GM13976 (cell line): Measurements from ENCODE around the gene OR10AD1.

Source experiments
- DNase-seq: peaks from one replicate; pipeline ENCODE4 v3.0.0; 2012; ENCODE audit warnings: low spot score
- CTCF ChIP-seq: IDR thresholded peaks from 2 replicates; pipeline ENCODE4 v1.5.1; 2012; ENCODE audit warnings: borderline replicate concordance, mild to moderate bottlenecking; ENCODE audit not compliant: insufficient read depth; ENCODE audit errors: extremely low read depth, missing control alignments, control extremely low read depth
- in situ Hi-C: fragments of 300-500 bp; cut with MboI; formaldehyde crosslinking; loops from one replicate; pipeline ENCODE4 v1.12.0; 2022; ENCODE audit warnings: low sequenced_read_pairs, mixed read lengths, inconsistent platforms; ENCODE audit not compliant: unreplicated experiment

The OR10AD1 gene

DNA sequence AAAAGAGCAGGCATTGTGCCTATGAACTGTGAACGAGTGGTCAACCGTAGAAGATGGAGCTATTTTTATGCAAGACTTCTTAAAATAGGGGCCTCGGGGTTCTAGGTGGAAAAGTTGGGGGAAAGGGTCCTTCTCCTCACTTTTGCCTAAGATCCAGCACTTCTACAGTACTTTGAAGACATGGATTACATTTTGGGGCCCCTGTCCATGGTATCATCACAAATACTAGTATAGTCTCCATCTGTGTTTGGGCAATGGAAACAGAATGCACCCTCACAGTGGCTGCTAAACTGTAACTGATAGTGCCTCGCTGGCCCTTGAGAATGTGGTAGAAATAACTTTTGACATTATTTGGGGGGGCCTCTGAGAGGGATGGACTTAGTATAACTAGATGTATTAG lies 25.1 kb downstream of the OR10AD1 start:
- DNase-seq, result no peak
- TF ChIP-seq CTCF, result no peak
- in situ Hi-C loops, result no loop called here

GRCh38 chr12:48176417-48176751 lies 26.7 kb downstream of the OR10AD1 start:
- DNase-seq, result no peak
- no peak for TF ChIP-seq CTCF
- in situ Hi-C loops, result no loop called here

DNA sequence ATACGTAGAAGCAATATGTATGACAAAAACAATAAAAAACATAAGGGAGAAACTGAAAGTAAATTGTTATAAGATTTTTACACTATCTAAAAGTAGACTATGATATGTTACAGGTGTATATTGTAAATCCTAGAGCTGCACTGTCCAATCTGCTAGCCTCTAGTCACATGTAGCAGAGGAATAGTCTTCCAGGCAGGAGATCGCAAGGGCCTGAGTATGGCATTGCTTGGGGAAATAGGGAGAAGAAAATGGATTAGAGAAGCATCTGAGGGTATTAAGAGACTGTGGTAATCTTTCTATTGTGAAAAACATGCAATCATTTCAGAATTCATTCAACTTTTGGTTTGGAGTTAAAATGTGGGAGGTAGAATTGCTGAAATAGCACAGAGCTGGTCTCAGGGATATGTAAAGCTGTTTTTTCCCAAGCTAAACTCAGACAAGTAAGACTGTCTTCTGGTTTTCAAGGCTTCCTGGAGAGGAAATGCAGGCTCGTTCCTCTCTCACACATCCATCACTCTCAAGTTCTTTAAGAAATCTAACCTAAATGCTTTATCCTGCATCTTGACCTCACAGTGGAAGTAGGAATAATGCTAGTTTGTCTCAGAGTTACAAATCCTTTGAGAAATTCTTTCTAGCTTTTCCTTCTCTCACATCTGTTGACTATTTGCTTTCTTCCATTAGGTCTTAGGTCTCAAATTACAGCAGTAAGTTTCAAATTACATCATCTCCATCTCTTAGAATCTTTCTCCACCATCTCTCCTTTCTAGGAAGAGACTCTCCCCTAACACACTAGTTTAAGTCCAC lies 27.3 kb downstream of the OR10AD1 start:
- in situ Hi-C loops, result no loop called here
- TF ChIP-seq CTCF, result no peak
- no peak for DNase-seq

DNA sequence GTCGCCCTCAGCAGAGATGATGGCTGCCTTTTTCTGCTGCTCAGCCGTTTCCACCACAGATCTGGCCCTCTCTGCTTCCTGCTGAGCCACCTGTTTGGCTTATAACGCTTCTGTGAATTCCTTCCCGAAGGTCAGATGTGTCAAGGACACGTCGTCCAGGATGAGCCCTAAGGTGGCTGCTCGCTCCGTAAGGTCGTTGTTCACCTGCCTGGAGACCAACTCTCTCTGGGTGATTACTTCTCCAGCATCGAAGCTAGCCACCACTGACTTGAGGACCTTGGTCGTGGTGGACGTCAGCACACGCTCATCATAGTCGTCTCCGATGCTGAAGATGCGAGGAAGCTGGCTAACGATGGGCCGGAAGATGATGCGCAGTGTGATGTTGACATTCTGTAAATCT lies 34.1 kb downstream of the OR10AD1 start:
- no peak for TF ChIP-seq CTCF
- DNase-seq, result no peak
- in situ Hi-C loops, result loop anchor here (25.0 kb wide), 2 partner anchors 207 to 457 kb away; partner anchors contain the start of genes RPAP3 and TMEM106C

GRCh38 chr12:48165089-48165981 lies 37.8 kb downstream of the OR10AD1 start:
- peak; percentile 80 for TF ChIP-seq CTCF
- in situ Hi-C loops, result loop anchor here (25.0 kb wide), 2 partner anchors 203 to 453 kb away; partner anchors contain the start of genes RPAP3 and TMEM106C
- peak; percentile 65 for DNase-seq

- in situ Hi-C loops, result loop anchor here (25.0 kb wide), 2 partner anchors 202 to 452 kb away; partner anchors contain the start of genes RPAP3 and TMEM106C
- TF ChIP-seq CTCF, result no peak
- DNase-seq, result no peak
Observed at GRCh38 chr12:48164451-48164850, 38.6 kb downstream of the OR10AD1 start.
